Liver (tissue), 9 donors: ENCODE measurements around the gene TRIM67. TPM values are rescaled to one million over a fixed set of nuclear protein-coding genes. Genes with fewer than 3 reads are reported as not detected.

Experiments
- DNase-seq: peaks from one replicate; pipeline ENCODE4 v3.0.0-alpha.2; 2017; ENCODE audit warnings: low spot score
- H3K27ac ChIP-seq, 2 donors: one replicate each; pipeline ENCODE4 v1.7.0; 2013; ENCODE audit warnings: inconsistent platforms in 2 of 2, low read length in 2 of 2, control low read depth in 1 of 2, low read depth in 1 of 2, mild to moderate bottlenecking in 1 of 2
- H3K27me3 ChIP-seq, 4 donors: one replicate each; pipeline versions ENCODE4 v1.6.1 to v1.7.0; 2013; ENCODE audit warnings: low read length in 3 of 4, inconsistent platforms in 1 of 4, mild to moderate bottlenecking in 1 of 4, moderate library complexity in 1 of 4; ENCODE audit not compliant: control insufficient read depth in 4 of 4, insufficient read depth in 4 of 4
- H3K36me3 ChIP-seq, 4 donors: one replicate each; pipeline versions ENCODE4 v1.6.1 to v1.7.0; 2013; ENCODE audit warnings: low read length in 3 of 4, mild to moderate bottlenecking in 3 of 4, low read depth in 1 of 4, moderate library complexity in 1 of 4; ENCODE audit not compliant: control insufficient read depth in 4 of 4, insufficient read depth in 3 of 4
- H3K4me1 ChIP-seq, 4 donors: one replicate each; pipeline versions ENCODE4 v1.6.1 to v1.7.0; 2013; ENCODE audit warnings: low read length in 3 of 4, mild to moderate bottlenecking in 3 of 4, moderate library complexity in 1 of 4; ENCODE audit not compliant: control insufficient read depth in 4 of 4, insufficient read depth in 4 of 4
- H3K4me3 ChIP-seq, 3 donors: one replicate each; pipeline versions ENCODE4 v1.6.1 to v1.7.0; 2013; ENCODE audit warnings: low read length in 3 of 3, control low read depth in 1 of 3, low read depth in 1 of 3, mild to moderate bottlenecking in 1 of 3
- H3K9ac ChIP-seq, 2 donors: one replicate each; pipeline ENCODE4 v1.7.0; 2013; ENCODE audit warnings: low read length in 2 of 2, mild to moderate bottlenecking in 2 of 2, moderate library complexity in 2 of 2, control low read depth in 1 of 2, low read depth in 1 of 2
- H3K9me3 ChIP-seq, 4 donors: one replicate each; pipeline versions ENCODE4 v1.6.1 to v1.7.0; 2013; ENCODE audit warnings: low read length in 3 of 4; ENCODE audit not compliant: control insufficient read depth in 4 of 4
- CTCF ChIP-seq: fragments of 150-350 bp; IDR thresholded peaks from 2 replicates; pipeline ENCODE4 v1.5.1; 2017; ENCODE audit warnings: improper control_type of control experiment, low read depth, low read length; ENCODE audit not compliant: missing input control
- EGR1 ChIP-seq, 2 donors: IDR thresholded peaks; 2 replicates each; pipeline ENCODE4 v1.6.1; 2016 to 2018; ENCODE audit warnings: antibody characterized with exemption in 2 of 2, low read depth in 2 of 2
- FOXA1 ChIP-seq: IDR thresholded peaks from 2 replicates; pipeline ENCODE4 v1.6.1; 2016; ENCODE audit warnings: antibody characterized with exemption
- FOXA2 ChIP-seq: IDR thresholded peaks from 2 replicates; pipeline ENCODE4 v1.6.1; 2016; ENCODE audit warnings: antibody characterized with exemption
- GABPA ChIP-seq, 2 donors: IDR thresholded peaks in 1 of 2; conservative IDR thresholded peaks in 1 of 2; 2 replicates each; pipeline ENCODE4 v1.6.1; 2016; ENCODE audit warnings: antibody characterized with exemption in 2 of 2, mild to moderate bottlenecking in 1 of 2, moderate library complexity in 1 of 2
- HNF4A ChIP-seq, 2 donors: conservative IDR thresholded peaks; 2 replicates each; pipeline ENCODE4 v1.6.1; 2016; ENCODE audit warnings: antibody characterized with exemption in 2 of 2, mild to moderate bottlenecking in 2 of 2
- HNF4G ChIP-seq: IDR thresholded peaks from 2 replicates; pipeline ENCODE4 v1.6.1; 2016; ENCODE audit warnings: antibody characterized with exemption
- JUND ChIP-seq, 2 donors: IDR thresholded peaks; 2 replicates each; pipeline ENCODE4 v1.6.1; 2016; ENCODE audit warnings: antibody characterized with exemption in 2 of 2
- NR2F2 ChIP-seq: IDR thresholded peaks from 2 replicates; pipeline ENCODE4 v1.6.1; 2016; ENCODE audit warnings: antibody characterized with exemption
- RAD21 ChIP-seq, 2 donors: IDR thresholded peaks; 2 replicates each; pipeline ENCODE4 v1.6.1; 2016; ENCODE audit warnings: antibody characterized with exemption in 2 of 2, mild to moderate bottlenecking in 2 of 2
- REST ChIP-seq: IDR thresholded peaks from 2 replicates; pipeline ENCODE4 v1.6.1; 2016; ENCODE audit warnings: antibody characterized with exemption, mild to moderate bottlenecking
- RXRA ChIP-seq, 2 donors: IDR thresholded peaks; 2 replicates each; pipeline ENCODE4 v1.6.1; 2017 to 2018; ENCODE audit warnings: antibody characterized with exemption in 2 of 2, mild to moderate bottlenecking in 1 of 2
- SP1 ChIP-seq: IDR thresholded peaks from 2 replicates; pipeline ENCODE4 v1.6.1; 2018; ENCODE audit warnings: antibody characterized with exemption, mild to moderate bottlenecking
- TAF1 ChIP-seq: conservative IDR thresholded peaks from 2 replicates; pipeline ENCODE4 v1.6.1; 2016; ENCODE audit warnings: antibody characterized with exemption, mild to moderate bottlenecking
- YY1 ChIP-seq: IDR thresholded peaks from 2 replicates; pipeline ENCODE4 v1.6.1; 2016; ENCODE audit warnings: antibody characterized with exemption, mild to moderate bottlenecking
- ZBTB33 ChIP-seq: IDR thresholded peaks from 2 replicates; pipeline ENCODE4 v1.6.1; 2016; ENCODE audit warnings: antibody characterized with exemption
- WGBS: extraction: QIAGEN DNeasy Blood & Tissue Kit; methylation state at CpG from one replicate; pipeline ENCODE4 v1.1.7; 2013; 5-methylcytosine and 5-hydroxymethylcytosine counted together
- polyA plus RNA-seq, 2 donors: library from polyadenylated mRNA; stranded (reverse) in 1 of 2; unstranded in 1 of 2; fragments of 200-250 nt in 1 of 2; fragments of >200 nt in 1 of 2; fragmentation: Nextera tagmentation in 1 of 2; extraction: Ambion mirVana in 1 of 2; gene quantifications; one replicate each; pipeline versions ENCODE4 v1.2.1 to v1.2.3, GENCODE V29; 2013 to 2015
- total RNA-seq, 2 donors: library from RNA; depleted of rRNA; stranded (reverse); fragments of >200 nt; gene quantifications; one replicate each; pipeline ENCODE4 v1.2.3, GENCODE V29; 2014
- TF ChIP-seq, protein P1 (sequence below): IDR thresholded peaks from 2 replicates; pipeline ENCODE4 v1.6.1; 2016; ENCODE audit warnings: antibody characterized with exemption
- TF ChIP-seq, protein P2 (sequence below): IDR thresholded peaks from 2 replicates; pipeline ENCODE4 v1.6.1; 2016; ENCODE audit warnings: antibody characterized with exemption
- donor health status: healthy.
- donor health status: healthy.
- donor health status: healthy.
- donor health status: healthy.
- donor health status: healthy.

Gene TRIM67
- total and polyA plus RNA-seq, 4 donors: under 0.01 to 0.05 TPM; not detected in 2

- Histone ChIP-seq H3K4me1 (no peaks in the 10 kb centered on the region), H3K36me3 (peaks cover 9 to 77% (median 65%) of the 10 kb centered on the region in 4 donors), H3K27ac (no peak overlapping the region), H3K9ac (no peak overlapping the region), H3K9me3 (peaks cover 3 to 7% (median 4%) of the 10 kb centered on the region in 4 donors), H3K27me3 (no peaks in the 10 kb centered on the region), H3K4me3 (no peak overlapping the region)
- TF ChIP-seq FOXA2: no peak
- TF ChIP-seq SP1: no peak
- TF ChIP-seq FOXA1: no peak
- no peak for TF ChIP-seq JUND (IDR thresholded peaks at IDR 0.05)
- no peak for TF ChIP-seq TAF1
- TF ChIP-seq GABPA (IDR thresholded peaks at IDR 0.05 in 1 of 2, conservative IDR thresholded peaks at IDR 0.05 in 1 of 2): no peak
- no peak for TF ChIP-seq ZBTB33
- TF ChIP-seq NR2F2: no peak
- no peak for TF ChIP-seq HNF4G
- no peak for TF ChIP-seq HNF4A (conservative IDR thresholded peaks at IDR 0.05)
- TF ChIP-seq, protein P1, sequence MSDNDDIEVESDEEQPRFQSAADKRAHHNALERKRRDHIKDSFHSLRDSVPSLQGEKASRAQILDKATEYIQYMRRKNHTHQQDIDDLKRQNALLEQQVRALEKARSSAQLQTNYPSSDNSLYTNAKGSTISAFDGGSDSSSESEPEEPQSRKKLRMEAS: no peak
- TF ChIP-seq YY1: no peak
- no peak for TF ChIP-seq EGR1 (IDR thresholded peaks at IDR 0.05; ENCODE audit: low read depth in 2 of 2)
- TF ChIP-seq RAD21 (IDR thresholded peaks at IDR 0.05): no peak
- TF ChIP-seq CTCF: no peak
- TF ChIP-seq REST: no peak
- TF ChIP-seq, protein P2, sequence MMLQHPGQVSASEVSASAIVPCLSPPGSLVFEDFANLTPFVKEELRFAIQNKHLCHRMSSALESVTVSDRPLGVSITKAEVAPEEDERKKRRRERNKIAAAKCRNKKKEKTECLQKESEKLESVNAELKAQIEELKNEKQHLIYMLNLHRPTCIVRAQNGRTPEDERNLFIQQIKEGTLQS: no peak
- TF ChIP-seq RXRA (IDR thresholded peaks at IDR 0.05): no peak
- DNase-seq: no peak
- WGBS: 97% methylated on average over 1 of the region's 1 CpG
Measured at GRCh38 chr1:231264642-231265041, 102.8 kb downstream of the TRIM67 start.
